RWPE2 (cell line): ENCODE results near the gene MRPL50.

Experiments used
- ATAC-seq: fragments of 200-7000 bp; cut with Tn5 transposase; 3 replicates; pipeline ENCODE4 v1.9.1; 2021; ENCODE audit warnings: low read depth
- DNase-seq: peaks from one replicate; pipeline ENCODE4 v3.0.0-alpha.2; 2020; ENCODE audit warnings: low spot score
- H3K27ac ChIP-seq: fragments of 450-650 bp; 2 replicates; pipeline ENCODE4 v1.5.1; 2017; ENCODE audit warnings: mild to moderate bottlenecking; ENCODE audit not compliant: poor library complexity, severe bottlenecking
- H3K27me3 ChIP-seq: fragments of 250-450 bp; sonication (Bioruptor Pico); 2 replicates; pipeline ENCODE4 v1.5.1; 2021; ENCODE audit warnings: mild to moderate bottlenecking, moderate library complexity; ENCODE audit not compliant: insufficient read depth, poor library complexity, severe bottlenecking
- H3K36me3 ChIP-seq: fragments of 250-450 bp; sonication (Bioruptor Pico); 2 replicates; pipeline ENCODE4 v1.5.1; 2020; ENCODE audit warnings: low read depth, mild to moderate bottlenecking, moderate library complexity
- H3K4me1 ChIP-seq: fragments of 250-450 bp; sonication (Bioruptor Pico); 2 replicates; pipeline ENCODE4 v1.5.1; 2021; ENCODE audit warnings: mild to moderate bottlenecking, moderate library complexity; ENCODE audit not compliant: insufficient read depth, poor library complexity, severe bottlenecking
- H3K4me3 ChIP-seq: fragments of 250-450 bp; sonication (Bioruptor Pico); 2 replicates; pipeline ENCODE4 v1.5.1; 2021; ENCODE audit warnings: mild to moderate bottlenecking, moderate library complexity; ENCODE audit not compliant: severe bottlenecking
- H3K9me3 ChIP-seq: fragments of 250-450 bp; sonication (Bioruptor Pico); 2 replicates; pipeline ENCODE4 v1.5.1; 2021; ENCODE audit warnings: mild to moderate bottlenecking, moderate library complexity; ENCODE audit not compliant: severe bottlenecking
- TF ChIP-seq, protein P1 (sequence below): fragments of 450-650 bp; IDR thresholded peaks from one replicate; pipeline ENCODE4 v1.5.1; 2017; ENCODE audit warnings: mild to moderate bottlenecking, moderate library complexity; ENCODE audit not compliant: poor library complexity, severe bottlenecking

MRPL50 gene

DNA sequence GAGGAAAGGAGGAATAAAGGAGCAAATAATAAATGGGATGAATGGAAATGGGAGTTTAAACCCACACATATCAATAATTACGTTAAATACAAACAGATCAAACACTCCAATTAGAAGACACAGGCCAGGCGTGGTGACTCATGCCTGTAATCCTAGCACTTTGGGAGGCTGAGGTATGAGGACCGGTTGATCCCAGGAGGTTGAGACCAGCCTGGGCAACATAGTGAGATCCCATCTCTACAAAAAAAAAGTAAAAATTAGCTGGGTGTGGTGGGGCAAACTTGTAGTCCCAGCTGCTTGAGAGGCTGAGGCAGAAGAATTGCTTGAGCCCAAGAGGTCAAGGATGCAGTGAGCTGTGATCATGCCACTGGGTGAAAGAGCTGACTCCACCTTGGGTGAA, 17.3 kb downstream of the MRPL50 start:
- H3K4me3 ChIP-seq = no peak overlapping the region
- no peaks in the 10 kb centered on the region for H3K4me1 ChIP-seq
- no peaks in the 10 kb centered on the region; the same call in 1 of the 2 replicates for H3K36me3 ChIP-seq
- no peaks in the 10 kb centered on the region for H3K9me3 ChIP-seq
- no peaks in the 10 kb centered on the region for H3K27me3 ChIP-seq
- ATAC-seq (no peak), DNase-seq (no peak)
- TF ChIP-seq, protein P1, sequence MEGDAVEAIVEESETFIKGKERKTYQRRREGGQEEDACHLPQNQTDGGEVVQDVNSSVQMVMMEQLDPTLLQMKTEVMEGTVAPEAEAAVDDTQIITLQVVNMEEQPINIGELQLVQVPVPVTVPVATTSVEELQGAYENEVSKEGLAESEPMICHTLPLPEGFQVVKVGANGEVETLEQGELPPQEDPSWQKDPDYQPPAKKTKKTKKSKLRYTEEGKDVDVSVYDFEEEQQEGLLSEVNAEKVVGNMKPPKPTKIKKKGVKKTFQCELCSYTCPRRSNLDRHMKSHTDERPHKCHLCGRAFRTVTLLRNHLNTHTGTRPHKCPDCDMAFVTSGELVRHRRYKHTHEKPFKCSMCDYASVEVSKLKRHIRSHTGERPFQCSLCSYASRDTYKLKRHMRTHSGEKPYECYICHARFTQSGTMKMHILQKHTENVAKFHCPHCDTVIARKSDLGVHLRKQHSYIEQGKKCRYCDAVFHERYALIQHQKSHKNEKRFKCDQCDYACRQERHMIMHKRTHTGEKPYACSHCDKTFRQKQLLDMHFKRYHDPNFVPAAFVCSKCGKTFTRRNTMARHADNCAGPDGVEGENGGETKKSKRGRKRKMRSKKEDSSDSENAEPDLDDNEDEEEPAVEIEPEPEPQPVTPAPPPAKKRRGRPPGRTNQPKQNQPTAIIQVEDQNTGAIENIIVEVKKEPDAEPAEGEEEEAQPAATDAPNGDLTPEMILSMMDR = no peak
- H3K27ac ChIP-seq = no peak overlapping the region

DNA sequence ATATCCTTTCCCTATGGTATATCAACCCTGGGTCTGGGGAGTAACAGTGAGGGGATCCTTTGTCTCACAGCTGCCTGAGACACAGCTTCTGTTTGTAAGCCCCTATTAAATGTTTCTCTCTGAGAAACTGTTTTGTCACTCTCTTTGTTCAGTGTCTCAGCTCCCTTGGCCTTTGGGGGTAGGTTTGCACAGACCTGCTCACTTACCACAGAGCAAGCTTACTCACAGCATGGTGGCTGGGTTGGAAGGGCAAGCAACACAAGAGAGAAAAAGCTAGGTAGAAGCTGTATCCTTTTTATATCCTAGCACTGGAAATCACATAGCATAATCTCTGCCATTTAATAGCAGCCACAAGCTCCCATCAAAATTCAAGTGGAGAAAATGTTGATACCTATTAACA, 18.1 kb downstream of the MRPL50 start:
- TF ChIP-seq, protein P1 = no peak
- no peak for ATAC-seq
- no peaks in the 10 kb centered on the region for H3K4me1 ChIP-seq
- H3K27ac ChIP-seq = no peak overlapping the region
- H3K9me3 ChIP-seq = no peaks in the 10 kb centered on the region
- H3K4me3 ChIP-seq = no peak overlapping the region
- DNase-seq = no peak
- no peaks in the 10 kb centered on the region for H3K27me3 ChIP-seq
- H3K36me3 ChIP-seq = no peaks in the 10 kb centered on the region; the same call in 1 of the 2 replicates

DNA sequence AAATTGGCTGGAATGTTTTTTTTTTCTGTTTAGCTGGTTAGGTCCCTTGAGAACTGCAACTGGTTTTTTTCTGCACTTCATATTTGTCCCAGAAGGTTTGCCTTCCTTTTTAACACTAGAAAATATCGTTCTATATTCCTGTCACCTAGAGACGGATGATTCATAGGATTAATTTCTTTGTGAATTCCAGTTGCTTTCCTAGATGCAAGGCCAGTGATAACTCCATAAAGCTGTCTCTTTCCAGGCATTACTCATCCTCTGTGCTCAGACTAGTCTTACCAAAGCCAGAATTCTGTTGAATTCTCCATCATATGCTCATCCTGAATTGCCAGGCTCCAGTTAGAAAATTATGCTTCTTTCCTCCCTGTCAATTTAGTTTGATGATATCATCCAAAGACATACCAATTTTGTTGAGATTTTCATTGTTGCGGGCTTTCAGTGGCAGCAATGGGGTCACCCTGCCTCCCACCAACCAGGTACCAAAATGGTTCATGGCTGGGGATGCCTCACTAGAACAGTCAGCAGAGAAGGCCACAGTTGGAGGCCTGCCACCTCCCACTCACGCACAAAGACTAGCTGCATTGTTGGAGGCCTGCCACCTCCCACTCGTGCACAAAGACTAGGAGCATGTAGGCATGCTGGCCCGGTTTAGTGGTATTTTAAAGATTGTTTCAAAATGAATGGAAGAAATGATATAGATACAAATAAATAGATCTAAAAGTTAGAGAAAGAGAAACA, 22.1 kb downstream of the MRPL50 start:
- peak; percentile 74 for ATAC-seq

DNA sequence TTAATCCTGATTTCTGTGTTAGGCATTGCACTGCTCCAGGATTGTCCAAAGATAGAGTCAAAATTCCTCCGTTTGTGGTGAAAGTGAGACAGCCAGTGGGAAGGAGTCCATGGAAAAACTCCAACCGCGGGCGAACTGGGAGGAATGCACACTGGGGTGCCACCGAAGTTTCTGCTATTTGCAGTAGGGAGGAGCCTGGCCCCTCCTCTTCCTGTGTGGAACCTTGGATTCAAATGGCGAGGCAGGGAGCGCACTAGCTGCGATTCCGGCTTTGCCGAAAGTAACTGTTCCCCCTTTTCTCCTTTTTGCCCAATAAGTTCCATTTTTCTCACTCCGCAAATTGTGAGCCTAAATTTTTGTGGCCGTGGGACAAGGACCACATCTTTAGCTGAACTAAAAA, 22.9 kb downstream of the MRPL50 start:
- Histone ChIP-seq H3K4me1 (no peaks in the 10 kb centered on the region), H3K27ac (no peak overlapping the region), H3K9me3 (no peaks in the 10 kb centered on the region), H3K27me3 (no peaks in the 10 kb centered on the region), H3K4me3 (no peak overlapping the region), H3K36me3 (no peaks in the 10 kb centered on the region)
- no peak for DNase-seq
- no peak for ATAC-seq
- TF ChIP-seq, protein P1 = no peak

More for the DNA sequence above, 22.1 kb downstream of the MRPL50 start:
- Histone ChIP-seq H3K27me3 (no peaks in the 10 kb centered on the region), H3K27ac (no peak overlapping the region), H3K4me1 (no peaks in the 10 kb centered on the region), H3K36me3 (no peaks in the 10 kb centered on the region), H3K9me3 (no peaks in the 10 kb centered on the region), H3K4me3 (no peak overlapping the region)
- TF ChIP-seq, protein P1 = no peak
- no peak for DNase-seq
